Nephron (organoid): ENCODE data around the gene ANO10.
"Not testable (repeated sequence)": the region's sequence is repeated elsewhere in the genome, so short reads cannot be mapped to it uniquely, and the experiment has no call there.

Experiments used
- H3K27ac Mint-ChIP-seq, 3 experiments: 2 replicates each; pipeline ENCODE4 v1.8.0; 2020; ENCODE audit warnings: mixed read lengths in 3 of 3, mild to moderate bottlenecking in 2 of 3, moderate library complexity in 1 of 3
- H3K27me3 Mint-ChIP-seq: 2 replicates; pipeline ENCODE4 v1.8.0; 2021; ENCODE audit warnings: low read depth, mild to moderate bottlenecking, moderate library complexity, mixed read lengths
- H3K36me3 Mint-ChIP-seq: 2 replicates; pipeline ENCODE4 v1.8.0; 2020; ENCODE audit warnings: low read depth, mixed read lengths
- H3K4me1 Mint-ChIP-seq: 2 replicates; pipeline ENCODE4 v1.8.0; 2020; ENCODE audit warnings: mixed read lengths
- H3K4me3 Mint-ChIP-seq, 3 experiments: 2 replicates each; pipeline ENCODE4 v1.8.0; 2020; ENCODE audit warnings: mild to moderate bottlenecking in 3 of 3, mixed read lengths in 3 of 3, moderate library complexity in 2 of 3
- H3K9me3 Mint-ChIP-seq: 2 replicates; pipeline ENCODE4 v1.8.0; 2020; ENCODE audit warnings: mixed read lengths
- TF ChIP-seq, protein P1 (sequence below), 3 experiments: fragments of 200-600 bp; sonication (generic); IDR thresholded peaks; one replicate each; pipeline ENCODE4 v1.5.0; 2021; ENCODE audit warnings: antibody characterized with exemption in 3 of 3; ENCODE audit not compliant: unreplicated experiment in 3 of 3

Gene ANO10, protein sequence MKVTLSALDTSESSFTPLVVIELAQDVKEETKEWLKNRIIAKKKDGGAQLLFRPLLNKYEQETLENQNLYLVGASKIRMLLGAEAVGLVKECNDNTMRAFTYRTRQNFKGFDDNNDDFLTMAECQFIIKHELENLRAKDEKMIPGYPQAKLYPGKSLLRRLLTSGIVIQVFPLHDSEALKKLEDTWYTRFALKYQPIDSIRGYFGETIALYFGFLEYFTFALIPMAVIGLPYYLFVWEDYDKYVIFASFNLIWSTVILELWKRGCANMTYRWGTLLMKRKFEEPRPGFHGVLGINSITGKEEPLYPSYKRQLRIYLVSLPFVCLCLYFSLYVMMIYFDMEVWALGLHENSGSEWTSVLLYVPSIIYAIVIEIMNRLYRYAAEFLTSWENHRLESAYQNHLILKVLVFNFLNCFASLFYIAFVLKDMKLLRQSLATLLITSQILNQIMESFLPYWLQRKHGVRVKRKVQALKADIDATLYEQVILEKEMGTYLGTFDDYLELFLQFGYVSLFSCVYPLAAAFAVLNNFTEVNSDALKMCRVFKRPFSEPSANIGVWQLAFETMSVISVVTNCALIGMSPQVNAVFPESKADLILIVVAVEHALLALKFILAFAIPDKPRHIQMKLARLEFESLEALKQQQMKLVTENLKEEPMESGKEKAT

DNA sequence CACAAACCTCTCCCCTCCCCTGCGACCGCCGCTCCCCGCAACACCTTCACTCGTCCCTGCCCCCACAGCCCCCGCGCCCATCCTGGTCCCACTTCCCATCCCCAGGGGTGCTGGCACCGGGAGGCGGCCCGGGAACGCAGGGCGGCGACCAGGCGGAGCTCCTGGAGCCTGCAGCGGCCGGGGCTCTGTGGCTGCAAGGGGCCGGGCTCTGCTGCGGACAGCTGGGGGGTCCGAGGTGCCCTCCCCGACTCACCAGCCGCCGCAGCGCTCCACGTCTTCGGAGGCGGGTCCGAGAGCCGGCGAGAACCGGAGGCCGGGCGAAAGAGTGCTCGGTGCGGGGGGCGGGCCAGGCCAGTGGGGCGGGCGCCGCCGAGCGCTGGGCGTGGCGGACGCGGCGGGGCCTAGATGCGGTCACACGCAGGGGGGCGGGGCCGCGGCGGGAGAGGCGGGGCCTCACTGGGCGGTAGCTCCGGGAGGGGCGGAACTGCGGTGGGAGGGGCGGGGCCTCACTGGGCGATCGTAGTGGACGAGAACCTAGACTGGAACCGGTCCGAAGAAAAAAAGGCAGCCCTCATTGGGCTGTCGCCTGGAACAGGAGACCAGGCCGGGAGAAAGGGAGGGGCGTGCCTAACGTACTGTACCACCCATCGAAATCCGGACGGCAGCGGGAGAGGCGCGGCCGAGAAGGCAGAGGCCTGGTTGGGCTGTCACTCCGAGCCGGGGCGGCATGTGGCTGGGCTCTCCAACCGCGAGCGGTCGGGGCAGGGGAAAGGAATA lies at the start of gene ANO10:
ANO10 (minus strand) TSS at position 356 of the 777 bp plus-strand sequence. CDS start 16,159 bp downstream, outside the sequence.
- Mint-ChIP-seq H3K36me3 (no peaks in the 10 kb centered on the region), H3K9me3 (no peaks in the 10 kb centered on the region), H3K27me3 (peaks cover 4% of the 10 kb centered on the region), H3K4me1 (peaks cover 17% of the 10 kb centered on the region), H3K27ac (peak within 1 kb of the TSS; percentile 97 to 98 (median 98)), H3K4me3 (peak within 1 kb of the TSS; percentile 95 to 98 (median 96))
- TF ChIP-seq, protein P1, sequence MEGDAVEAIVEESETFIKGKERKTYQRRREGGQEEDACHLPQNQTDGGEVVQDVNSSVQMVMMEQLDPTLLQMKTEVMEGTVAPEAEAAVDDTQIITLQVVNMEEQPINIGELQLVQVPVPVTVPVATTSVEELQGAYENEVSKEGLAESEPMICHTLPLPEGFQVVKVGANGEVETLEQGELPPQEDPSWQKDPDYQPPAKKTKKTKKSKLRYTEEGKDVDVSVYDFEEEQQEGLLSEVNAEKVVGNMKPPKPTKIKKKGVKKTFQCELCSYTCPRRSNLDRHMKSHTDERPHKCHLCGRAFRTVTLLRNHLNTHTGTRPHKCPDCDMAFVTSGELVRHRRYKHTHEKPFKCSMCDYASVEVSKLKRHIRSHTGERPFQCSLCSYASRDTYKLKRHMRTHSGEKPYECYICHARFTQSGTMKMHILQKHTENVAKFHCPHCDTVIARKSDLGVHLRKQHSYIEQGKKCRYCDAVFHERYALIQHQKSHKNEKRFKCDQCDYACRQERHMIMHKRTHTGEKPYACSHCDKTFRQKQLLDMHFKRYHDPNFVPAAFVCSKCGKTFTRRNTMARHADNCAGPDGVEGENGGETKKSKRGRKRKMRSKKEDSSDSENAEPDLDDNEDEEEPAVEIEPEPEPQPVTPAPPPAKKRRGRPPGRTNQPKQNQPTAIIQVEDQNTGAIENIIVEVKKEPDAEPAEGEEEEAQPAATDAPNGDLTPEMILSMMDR (IDR thresholded peaks at IDR 0.05; ENCODE audit: unreplicated experiment in 3 of 3) = no peak

DNA sequence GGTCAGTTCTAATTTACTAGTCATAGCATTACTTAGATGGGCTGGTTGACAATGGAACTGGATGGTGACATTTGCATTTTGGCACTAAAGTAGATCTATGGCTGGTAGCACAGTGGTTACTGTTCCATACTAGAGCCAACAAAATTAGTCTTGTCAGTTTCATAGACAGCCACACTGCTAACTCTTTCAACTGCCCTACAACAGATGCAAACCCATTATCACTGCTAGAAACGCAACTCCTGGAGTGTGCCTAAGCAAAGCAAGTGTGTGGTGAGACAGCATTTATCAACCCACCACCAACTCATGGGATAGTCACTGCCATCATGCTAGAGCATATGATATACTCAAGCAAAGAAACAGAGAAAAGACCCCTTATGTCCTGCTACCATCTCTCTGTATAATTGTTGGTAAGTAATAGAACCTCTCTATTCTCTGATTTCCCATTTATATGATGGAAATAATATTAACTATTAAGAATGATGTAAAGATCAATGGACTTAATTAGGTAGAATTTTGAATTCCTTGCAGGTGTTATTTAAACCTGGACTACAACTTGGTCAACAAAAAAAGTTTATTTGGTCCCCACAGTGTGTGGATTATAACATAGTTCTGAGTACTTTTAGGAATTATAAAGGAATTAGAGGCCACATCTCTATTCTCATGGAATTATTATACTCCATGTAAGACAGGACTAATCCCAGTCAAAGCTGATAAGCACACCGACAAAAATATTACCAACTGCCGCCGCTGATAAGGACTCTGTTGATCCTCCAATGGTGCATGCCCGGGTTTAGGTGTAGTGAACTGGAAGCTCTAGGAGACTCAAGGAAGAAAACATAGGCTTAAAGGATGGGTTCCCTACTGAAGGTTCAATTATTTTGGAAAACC lies 49.1 kb upstream of the ANO10 start:
- no peaks in the 10 kb centered on the region for H3K36me3 Mint-ChIP-seq
- H3K9me3 Mint-ChIP-seq = peaks cover 2% of the 10 kb centered on the region
- H3K4me1 Mint-ChIP-seq = no peaks in the 10 kb centered on the region
- H3K27ac Mint-ChIP-seq = no peak overlapping the region
- H3K4me3 Mint-ChIP-seq = no peak overlapping the region
- H3K27me3 Mint-ChIP-seq = no peaks in the 10 kb centered on the region
- TF ChIP-seq, protein P1 (IDR thresholded peaks at IDR 0.05; ENCODE audit: unreplicated experiment in 3 of 3) = no peak

DNA sequence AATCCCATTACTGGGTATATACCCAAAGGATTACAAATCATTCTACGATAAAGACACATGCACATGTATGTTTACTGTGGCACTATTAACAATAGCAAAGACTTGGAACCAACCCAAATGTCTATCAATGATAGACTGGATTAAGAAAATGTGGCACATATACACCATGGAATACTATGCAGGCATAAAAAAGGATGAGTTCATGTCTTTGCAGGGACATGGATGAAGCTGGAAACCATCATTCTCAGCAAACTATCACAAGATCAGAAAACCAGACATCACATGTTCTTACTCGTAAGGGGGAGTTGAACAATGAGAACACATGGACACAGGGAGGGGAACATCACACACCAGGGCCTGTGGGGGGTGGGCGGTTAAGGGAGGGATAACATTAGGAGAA lies 43.2 kb upstream of the ANO10 start:
- not testable (repeated sequence) for H3K4me1 Mint-ChIP-seq, H3K4me3 Mint-ChIP-seq, H3K27me3 Mint-ChIP-seq, H3K27ac Mint-ChIP-seq, H3K36me3 Mint-ChIP-seq
- H3K9me3 Mint-ChIP-seq = peaks cover 39% of the 10 kb centered on the region

DNA sequence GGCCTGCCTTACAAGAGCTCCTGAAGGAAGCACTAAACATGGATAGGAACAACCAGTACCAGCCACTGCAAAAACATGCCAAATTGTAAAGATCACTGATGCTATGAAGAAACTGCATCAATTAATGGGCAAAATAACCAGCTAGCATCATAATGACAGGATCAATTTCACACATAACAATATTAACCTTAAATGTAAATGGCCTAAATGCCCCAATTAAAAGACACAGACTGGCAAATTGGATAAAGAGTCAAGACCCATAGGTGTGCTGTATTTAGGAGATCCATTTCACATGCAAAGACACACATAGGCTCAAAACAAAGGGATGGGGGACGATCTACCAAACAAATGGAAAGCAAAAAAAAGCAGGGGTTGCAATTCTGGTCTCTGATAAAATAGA lies 39.6 kb upstream of the ANO10 start:
- H3K9me3 Mint-ChIP-seq = peaks cover 39% of the 10 kb centered on the region
- not testable (repeated sequence) for H3K4me1 Mint-ChIP-seq, H3K36me3 Mint-ChIP-seq, H3K4me3 Mint-ChIP-seq, H3K27ac Mint-ChIP-seq, H3K27me3 Mint-ChIP-seq

DNA sequence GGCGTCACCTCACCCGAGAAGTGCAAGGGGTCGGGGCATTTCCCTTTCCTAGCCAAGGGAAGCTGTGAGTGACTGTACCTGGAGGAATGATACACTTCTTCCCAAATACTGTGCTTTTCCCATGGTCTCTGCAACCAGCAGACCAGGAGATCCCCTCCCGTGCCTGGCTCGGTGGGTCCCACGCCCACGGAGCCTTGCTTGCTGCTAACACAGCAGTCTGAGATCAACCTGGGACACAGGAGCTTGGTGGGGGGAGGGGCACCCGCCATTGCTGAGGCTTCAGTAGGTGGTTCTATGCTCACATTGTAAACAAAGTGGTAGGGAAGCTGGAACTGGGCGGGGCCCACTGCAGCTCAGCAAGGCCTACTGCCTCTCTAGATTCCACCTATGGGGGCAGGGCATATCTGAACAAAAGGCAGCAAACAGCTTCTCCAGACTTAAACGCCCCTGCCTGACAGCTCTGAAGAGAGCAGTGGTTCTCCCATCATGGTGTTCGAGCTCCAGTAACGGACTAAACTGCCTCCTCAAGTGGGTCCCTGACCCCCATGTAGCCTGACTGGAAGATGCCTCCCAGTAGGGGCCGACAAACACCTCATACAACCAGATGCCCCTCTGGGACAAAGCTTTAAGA lies 37.6 kb upstream of the ANO10 start:
- H3K27ac Mint-ChIP-seq = no peak overlapping the region
- TF ChIP-seq, protein P1 (IDR thresholded peaks at IDR 0.05; ENCODE audit: unreplicated experiment in 3 of 3) = no peak
- H3K36me3 Mint-ChIP-seq = no peaks in the 10 kb centered on the region
- H3K27me3 Mint-ChIP-seq = no peaks in the 10 kb centered on the region
- no peaks in the 10 kb centered on the region for H3K4me1 Mint-ChIP-seq
- no peak overlapping the region for H3K4me3 Mint-ChIP-seq
- H3K9me3 Mint-ChIP-seq = peaks cover 36% of the 10 kb centered on the region

DNA sequence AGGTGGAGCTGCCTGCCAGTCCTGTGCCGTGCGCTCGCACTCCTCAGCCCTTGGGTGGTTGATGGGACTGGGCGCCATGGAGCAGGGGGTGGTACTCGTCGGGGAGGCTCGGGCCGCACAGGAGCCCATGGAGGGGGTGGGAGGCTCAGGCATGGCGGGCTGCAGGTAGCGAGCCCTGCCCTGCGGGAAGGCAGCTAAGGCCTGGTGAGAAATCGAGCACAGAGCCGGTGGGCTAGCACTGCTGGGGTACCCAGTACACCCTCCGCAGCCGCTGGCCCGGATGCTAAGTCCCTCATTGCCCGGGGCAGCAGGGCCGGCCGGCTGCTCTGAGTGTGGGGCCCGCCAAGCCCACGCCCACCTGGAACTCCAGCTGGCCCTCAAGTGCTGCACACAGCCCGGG lies 34.6 kb upstream of the ANO10 start:
- H3K4me1 Mint-ChIP-seq, H3K27ac Mint-ChIP-seq, H3K36me3 Mint-ChIP-seq, H3K27me3 Mint-ChIP-seq, H3K4me3 Mint-ChIP-seq, H3K9me3 Mint-ChIP-seq: not testable (repeated sequence)
